ENCODE measurements around the gene OPN3.

OPN3 gene

DNA sequence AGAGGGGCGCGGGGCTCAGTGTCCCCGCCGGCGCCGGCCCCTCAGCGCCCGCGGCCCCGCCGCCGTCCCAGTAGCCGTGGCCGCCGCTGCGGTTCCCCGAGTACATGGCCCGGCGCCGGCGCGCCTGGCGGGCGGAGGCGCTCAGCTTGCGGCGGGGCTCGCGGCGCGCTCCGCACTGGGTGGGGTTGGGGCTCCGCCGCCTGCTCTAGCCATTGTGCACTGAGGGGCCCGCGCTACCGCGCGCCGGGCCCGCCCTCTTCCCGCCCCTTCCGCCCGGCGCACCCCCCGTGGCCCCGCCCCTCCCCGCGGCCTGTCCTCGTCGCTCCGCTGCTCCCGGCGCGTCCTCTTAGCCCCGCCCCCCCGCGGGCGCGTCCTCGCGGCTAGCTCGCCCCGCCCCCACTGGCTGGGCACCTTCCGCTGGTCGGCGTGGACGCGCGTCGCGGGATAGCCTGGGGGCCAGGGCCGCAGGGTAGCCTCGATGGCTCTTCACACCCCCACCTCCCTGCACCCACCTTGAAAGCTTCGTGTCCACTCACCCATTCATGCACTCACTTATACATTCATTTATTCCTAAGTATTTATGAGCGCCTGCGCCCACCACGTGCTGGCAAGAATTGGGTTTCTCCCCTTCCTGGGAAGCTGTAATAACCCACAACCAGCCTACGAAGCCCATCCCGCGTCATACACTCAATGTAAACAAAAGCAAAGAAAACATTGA lies at the start of gene OPN3, which contains the start of gene CHML (continued):
- no peak for TF ChIP-seq OSR2 (tag by site-specific recombination; IDR thresholded peaks at IDR 0.05)
- TF ChIP-seq ZFP3 (tag by site-specific recombination; IDR thresholded peaks at IDR 0.05; ENCODE audit: low read depth) = no peak
- peak; percentile 53; the same call in 1 of the 2 replicates for TF ChIP-seq KLF16 (tag by site-specific recombination; IDR thresholded peaks at IDR 0.05)
- TF ChIP-seq, protein P1, sequence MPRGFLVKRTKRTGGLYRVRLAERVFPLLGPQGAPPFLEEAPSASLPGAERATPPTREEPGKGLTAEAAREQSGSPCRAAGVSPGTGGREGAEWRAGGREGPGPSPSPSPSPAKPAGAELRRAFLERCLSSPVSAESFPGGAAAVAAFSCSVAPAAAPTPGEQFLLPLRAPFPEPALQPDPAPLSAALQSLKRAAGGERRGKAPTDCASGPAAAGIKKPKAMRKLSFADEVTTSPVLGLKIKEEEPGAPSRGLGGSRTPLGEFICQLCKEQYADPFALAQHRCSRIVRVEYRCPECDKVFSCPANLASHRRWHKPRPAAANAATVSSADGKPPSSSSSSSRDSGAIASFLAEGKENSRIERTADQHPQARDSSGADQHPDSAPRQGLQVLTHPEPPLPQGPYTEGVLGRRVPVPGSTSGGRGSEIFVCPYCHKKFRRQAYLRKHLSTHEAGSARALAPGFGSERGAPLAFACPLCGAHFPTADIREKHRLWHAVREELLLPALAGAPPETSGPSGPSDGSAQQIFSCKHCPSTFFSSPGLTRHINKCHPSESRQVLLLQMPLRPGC (tag by site-specific recombination; IDR thresholded peaks at IDR 0.05) = no peak
- no peak for TF ChIP-seq OVOL3 (tag by site-specific recombination; IDR thresholded peaks at IDR 0.05)
- TF ChIP-seq ZNF274 (IDR thresholded peaks at IDR 0.05; ENCODE audit: low read length) = no peak
- TF ChIP-seq ZNF274 (tag by site-specific recombination; IDR thresholded peaks at IDR 0.05; ENCODE audit: borderline replicate concordance) = no peak
- TF ChIP-seq ZNF664 (tag by site-specific recombination; IDR thresholded peaks at IDR 0.05) = no peak
- TF ChIP-seq, protein P2, sequence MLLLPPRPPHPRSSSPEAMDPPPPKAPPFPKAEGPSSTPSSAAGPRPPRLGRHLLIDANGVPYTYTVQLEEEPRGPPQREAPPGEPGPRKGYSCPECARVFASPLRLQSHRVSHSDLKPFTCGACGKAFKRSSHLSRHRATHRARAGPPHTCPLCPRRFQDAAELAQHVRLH (tag by site-specific recombination; IDR thresholded peaks at IDR 0.05) = peak; percentile 57; the same call in 1 of the 2 replicates
- no peak for TF ChIP-seq ZNF473 (tag by site-specific recombination; IDR thresholded peaks at IDR 0.05)
- TF ChIP-seq, protein P3, sequence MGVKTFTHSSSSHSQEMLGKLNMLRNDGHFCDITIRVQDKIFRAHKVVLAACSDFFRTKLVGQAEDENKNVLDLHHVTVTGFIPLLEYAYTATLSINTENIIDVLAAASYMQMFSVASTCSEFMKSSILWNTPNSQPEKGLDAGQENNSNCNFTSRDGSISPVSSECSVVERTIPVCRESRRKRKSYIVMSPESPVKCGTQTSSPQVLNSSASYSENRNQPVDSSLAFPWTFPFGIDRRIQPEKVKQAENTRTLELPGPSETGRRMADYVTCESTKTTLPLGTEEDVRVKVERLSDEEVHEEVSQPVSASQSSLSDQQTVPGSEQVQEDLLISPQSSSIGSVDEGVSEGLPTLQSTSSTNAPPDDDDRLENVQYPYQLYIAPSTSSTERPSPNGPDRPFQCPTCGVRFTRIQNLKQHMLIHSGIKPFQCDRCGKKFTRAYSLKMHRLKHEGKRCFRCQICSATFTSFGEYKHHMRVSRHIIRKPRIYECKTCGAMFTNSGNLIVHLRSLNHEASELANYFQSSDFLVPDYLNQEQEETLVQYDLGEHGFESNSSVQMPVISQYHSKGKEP (tag by site-specific recombination; IDR thresholded peaks at IDR 0.05) = no peak
- no peak for TF ChIP-seq FEZF1 (tag by site-specific recombination; IDR thresholded peaks at IDR 0.05)
- TF ChIP-seq ZNF776 (tag by site-specific recombination; IDR thresholded peaks at IDR 0.05; ENCODE audit: borderline replicate concordance) = no peak
- no peak for TF ChIP-seq ZNF548 (tag by site-specific recombination; IDR thresholded peaks at IDR 0.05)
- no peak for TF ChIP-seq ZIC2 (tag by site-specific recombination; IDR thresholded peaks at IDR 0.05)
- TF ChIP-seq, protein P4, sequence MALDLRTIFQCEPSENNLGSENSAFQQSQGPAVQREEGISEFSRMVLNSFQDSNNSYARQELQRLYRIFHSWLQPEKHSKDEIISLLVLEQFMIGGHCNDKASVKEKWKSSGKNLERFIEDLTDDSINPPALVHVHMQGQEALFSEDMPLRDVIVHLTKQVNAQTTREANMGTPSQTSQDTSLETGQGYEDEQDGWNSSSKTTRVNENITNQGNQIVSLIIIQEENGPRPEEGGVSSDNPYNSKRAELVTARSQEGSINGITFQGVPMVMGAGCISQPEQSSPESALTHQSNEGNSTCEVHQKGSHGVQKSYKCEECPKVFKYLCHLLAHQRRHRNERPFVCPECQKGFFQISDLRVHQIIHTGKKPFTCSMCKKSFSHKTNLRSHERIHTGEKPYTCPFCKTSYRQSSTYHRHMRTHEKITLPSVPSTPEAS (tag by site-specific recombination; IDR thresholded peaks at IDR 0.05) = no peak
- TF ChIP-seq, protein P5, sequence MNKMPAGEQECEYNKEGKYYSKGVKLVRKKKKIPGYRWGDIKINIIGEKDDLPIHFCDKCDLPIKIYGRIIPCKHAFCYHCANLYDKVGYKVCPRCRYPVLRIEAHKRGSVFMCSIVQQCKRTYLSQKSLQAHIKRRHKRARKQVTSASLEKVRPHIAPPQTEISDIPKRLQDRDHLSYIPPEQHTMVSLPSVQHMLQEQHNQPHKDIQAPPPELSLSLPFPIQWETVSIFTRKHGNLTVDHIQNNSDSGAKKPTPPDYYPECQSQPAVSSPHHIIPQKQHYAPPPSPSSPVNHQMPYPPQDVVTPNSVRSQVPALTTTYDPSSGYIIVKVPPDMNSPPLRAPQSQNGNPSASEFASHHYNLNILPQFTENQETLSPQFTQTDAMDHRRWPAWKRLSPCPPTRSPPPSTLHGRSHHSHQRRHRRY (tag by site-specific recombination; IDR thresholded peaks at IDR 0.05) = no peak
- TF ChIP-seq SP3 (tag by site-specific recombination; IDR thresholded peaks at IDR 0.05) = peak; percentile 60; the same call in 1 of the 2 replicates
- TF ChIP-seq, protein P6, sequence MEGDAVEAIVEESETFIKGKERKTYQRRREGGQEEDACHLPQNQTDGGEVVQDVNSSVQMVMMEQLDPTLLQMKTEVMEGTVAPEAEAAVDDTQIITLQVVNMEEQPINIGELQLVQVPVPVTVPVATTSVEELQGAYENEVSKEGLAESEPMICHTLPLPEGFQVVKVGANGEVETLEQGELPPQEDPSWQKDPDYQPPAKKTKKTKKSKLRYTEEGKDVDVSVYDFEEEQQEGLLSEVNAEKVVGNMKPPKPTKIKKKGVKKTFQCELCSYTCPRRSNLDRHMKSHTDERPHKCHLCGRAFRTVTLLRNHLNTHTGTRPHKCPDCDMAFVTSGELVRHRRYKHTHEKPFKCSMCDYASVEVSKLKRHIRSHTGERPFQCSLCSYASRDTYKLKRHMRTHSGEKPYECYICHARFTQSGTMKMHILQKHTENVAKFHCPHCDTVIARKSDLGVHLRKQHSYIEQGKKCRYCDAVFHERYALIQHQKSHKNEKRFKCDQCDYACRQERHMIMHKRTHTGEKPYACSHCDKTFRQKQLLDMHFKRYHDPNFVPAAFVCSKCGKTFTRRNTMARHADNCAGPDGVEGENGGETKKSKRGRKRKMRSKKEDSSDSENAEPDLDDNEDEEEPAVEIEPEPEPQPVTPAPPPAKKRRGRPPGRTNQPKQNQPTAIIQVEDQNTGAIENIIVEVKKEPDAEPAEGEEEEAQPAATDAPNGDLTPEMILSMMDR (tag by site-specific recombination; IDR thresholded peaks at IDR 0.05) = no peak
- TF ChIP-seq, protein P7, sequence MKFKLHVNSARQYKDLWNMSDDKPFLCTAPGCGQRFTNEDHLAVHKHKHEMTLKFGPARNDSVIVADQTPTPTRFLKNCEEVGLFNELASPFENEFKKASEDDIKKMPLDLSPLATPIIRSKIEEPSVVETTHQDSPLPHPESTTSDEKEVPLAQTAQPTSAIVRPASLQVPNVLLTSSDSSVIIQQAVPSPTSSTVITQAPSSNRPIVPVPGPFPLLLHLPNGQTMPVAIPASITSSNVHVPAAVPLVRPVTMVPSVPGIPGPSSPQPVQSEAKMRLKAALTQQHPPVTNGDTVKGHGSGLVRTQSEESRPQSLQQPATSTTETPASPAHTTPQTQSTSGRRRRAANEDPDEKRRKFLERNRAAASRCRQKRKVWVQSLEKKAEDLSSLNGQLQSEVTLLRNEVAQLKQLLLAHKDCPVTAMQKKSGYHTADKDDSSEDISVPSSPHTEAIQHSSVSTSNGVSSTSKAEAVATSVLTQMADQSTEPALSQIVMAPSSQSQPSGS (tag by site-specific recombination; IDR thresholded peaks at IDR 0.05; ENCODE audit: low read depth) = no peak
- no peak for TF ChIP-seq ZNF670 (tag by site-specific recombination; IDR thresholded peaks at IDR 0.05; ENCODE audit: low read depth)
- TF ChIP-seq ZNF660 (tag by site-specific recombination; IDR thresholded peaks at IDR 0.05) = peak; percentile 49; the same call in 1 of the 2 replicates
- TF ChIP-seq, protein P8, sequence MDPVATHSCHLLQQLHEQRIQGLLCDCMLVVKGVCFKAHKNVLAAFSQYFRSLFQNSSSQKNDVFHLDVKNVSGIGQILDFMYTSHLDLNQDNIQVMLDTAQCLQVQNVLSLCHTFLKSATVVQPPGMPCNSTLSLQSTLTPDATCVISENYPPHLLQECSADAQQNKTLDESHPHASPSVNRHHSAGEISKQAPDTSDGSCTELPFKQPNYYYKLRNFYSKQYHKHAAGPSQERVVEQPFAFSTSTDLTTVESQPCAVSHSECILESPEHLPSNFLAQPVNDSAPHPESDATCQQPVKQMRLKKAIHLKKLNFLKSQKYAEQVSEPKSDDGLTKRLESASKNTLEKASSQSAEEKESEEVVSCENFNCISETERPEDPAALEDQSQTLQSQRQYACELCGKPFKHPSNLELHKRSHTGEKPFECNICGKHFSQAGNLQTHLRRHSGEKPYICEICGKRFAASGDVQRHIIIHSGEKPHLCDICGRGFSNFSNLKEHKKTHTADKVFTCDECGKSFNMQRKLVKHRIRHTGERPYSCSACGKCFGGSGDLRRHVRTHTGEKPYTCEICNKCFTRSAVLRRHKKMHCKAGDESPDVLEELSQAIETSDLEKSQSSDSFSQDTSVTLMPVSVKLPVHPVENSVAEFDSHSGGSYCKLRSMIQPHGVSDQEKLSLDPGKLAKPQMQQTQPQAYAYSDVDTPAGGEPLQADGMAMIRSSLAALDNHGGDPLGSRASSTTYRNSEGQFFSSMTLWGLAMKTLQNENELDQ (tag by site-specific recombination; IDR thresholded peaks at IDR 0.05; ENCODE audit: low read depth) = no peak
- TF ChIP-seq GLIS2 (tag by site-specific recombination; IDR thresholded peaks at IDR 0.05) = peak; percentile 44
- TF ChIP-seq ZNF248 (tag by site-specific recombination; IDR thresholded peaks at IDR 0.05) = no peak
- TF ChIP-seq KLF1 (tag by site-specific recombination; IDR thresholded peaks at IDR 0.05) = no peak
- TF ChIP-seq, protein P9, sequence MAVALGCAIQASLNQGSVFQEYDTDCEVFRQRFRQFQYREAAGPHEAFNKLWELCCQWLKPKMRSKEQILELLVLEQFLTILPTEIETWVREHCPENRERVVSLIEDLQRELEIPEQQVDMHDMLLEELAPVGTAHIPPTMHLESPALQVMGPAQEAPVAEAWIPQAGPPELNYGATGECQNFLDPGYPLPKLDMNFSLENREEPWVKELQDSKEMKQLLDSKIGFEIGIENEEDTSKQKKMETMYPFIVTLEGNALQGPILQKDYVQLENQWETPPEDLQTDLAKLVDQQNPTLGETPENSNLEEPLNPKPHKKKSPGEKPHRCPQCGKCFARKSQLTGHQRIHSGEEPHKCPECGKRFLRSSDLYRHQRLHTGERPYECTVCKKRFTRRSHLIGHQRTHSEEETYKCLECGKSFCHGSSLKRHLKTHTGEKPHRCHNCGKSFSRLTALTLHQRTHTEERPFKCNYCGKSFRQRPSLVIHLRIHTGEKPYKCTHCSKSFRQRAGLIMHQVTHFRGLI (tag by site-specific recombination; IDR thresholded peaks at IDR 0.05) = peak; percentile 85

Measured in HEK293 (cell line).